Measurements from ENCODE around the gene TFF1.

DNA sequence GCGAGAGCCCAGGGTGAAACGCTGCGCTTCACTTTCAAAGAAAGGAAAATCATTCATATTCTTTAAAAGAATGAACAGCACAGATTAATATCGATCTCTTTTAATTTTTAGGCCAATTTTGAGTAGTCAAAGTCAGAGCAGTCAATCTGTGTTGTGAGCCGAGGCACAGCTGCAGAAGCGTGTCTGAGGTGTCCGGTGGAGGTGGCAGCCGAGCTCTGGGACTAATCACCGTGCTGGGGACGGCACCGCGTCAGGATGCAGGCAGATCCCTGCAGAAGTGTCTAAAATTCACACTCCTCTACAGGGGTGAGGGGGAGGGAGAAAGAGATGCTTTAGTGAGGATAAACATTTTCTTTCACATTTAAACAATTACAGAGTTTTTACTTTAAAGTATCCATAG, 4.1 kb downstream of the TFF1 start:
- TF ChIP-seq, protein P1, sequence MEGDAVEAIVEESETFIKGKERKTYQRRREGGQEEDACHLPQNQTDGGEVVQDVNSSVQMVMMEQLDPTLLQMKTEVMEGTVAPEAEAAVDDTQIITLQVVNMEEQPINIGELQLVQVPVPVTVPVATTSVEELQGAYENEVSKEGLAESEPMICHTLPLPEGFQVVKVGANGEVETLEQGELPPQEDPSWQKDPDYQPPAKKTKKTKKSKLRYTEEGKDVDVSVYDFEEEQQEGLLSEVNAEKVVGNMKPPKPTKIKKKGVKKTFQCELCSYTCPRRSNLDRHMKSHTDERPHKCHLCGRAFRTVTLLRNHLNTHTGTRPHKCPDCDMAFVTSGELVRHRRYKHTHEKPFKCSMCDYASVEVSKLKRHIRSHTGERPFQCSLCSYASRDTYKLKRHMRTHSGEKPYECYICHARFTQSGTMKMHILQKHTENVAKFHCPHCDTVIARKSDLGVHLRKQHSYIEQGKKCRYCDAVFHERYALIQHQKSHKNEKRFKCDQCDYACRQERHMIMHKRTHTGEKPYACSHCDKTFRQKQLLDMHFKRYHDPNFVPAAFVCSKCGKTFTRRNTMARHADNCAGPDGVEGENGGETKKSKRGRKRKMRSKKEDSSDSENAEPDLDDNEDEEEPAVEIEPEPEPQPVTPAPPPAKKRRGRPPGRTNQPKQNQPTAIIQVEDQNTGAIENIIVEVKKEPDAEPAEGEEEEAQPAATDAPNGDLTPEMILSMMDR (conservative IDR thresholded peaks at IDR 0.05; ENCODE audit: low read length) = no peak
- TF ChIP-seq EZH2phosphoT487 (IDR thresholded peaks at IDR 0.05; ENCODE audit: borderline replicate concordance) = no peak

Data from Loucy (cell line).